ENCODE data around the gene RPL38. TPM values are rescaled to one million over a fixed set of nuclear protein-coding genes. Genes with fewer than 3 reads are reported as not detected.

The RPL38 gene
- total and polyA plus RNA-seq, 2 of the 4 experiments (the other 2 are of a cell fraction) = 111 to 527 TPM

- Histone ChIP-seq H2AK9ac (replicated peaks; ENCODE audit: low read depth, low read length, poor library complexity) (peak overlapping the region; percentile 61), H3K27ac (ENCODE audit: insufficient read depth, low read length) (no peak overlapping the region), H4K91ac (ENCODE audit: insufficient read depth, low read depth, low read length) (no peak overlapping the region), H2BK120ac (ENCODE audit: low read depth, low read length) (no peak overlapping the region), H2BK5ac (ENCODE audit: low read depth, low read length, poor library complexity, severe bottlenecking) (no peak overlapping the region), H3K79me1 (ENCODE audit: low read depth in 1 of 2, low read length in 2 of 2) (no peaks in the 10 kb centered on the region), H3K27me3 (ENCODE audit: control insufficient read depth, insufficient read depth, low read length) (no peaks in the 10 kb centered on the region), H3K4ac (ENCODE audit: low read depth, low read length) (no peak overlapping the region), H3K9me1 (ENCODE audit: insufficient read depth, low read length) (no peaks in the 10 kb centered on the region), H3K9ac (ENCODE audit: low read depth, low read length) (no peak overlapping the region), H4K8ac (ENCODE audit: low read depth in 2 of 2, low read length in 2 of 2) (no peak overlapping the region), H3K18ac (ENCODE audit: low read depth, low read length) (no peak overlapping the region), H3K23ac (ENCODE audit: low read depth, low read length) (no peak overlapping the region), H2BK15ac (ENCODE audit: low read depth, low read length) (no peak overlapping the region), H3K14ac (replicated peaks; ENCODE audit: low read depth, low read length) (no peak overlapping the region), H3K9me3 (ENCODE audit: control insufficient read depth, insufficient read depth, low read length) (peaks cover 15% of the 10 kb centered on the region), H3K36me3 (ENCODE audit: control insufficient read depth, insufficient read depth, low read length) (no peaks in the 10 kb centered on the region), H3K56ac (ENCODE audit: extremely low read depth, insufficient read depth, low read length) (no peak overlapping the region), H3K4me1 (ENCODE audit: control insufficient read depth, insufficient read depth, low read length) (no peaks in the 10 kb centered on the region), H2AFZ (replicated peaks; ENCODE audit: low read length, poor library complexity) (no peak overlapping the region), H3K4me3 (ENCODE audit: insufficient read depth, low read depth, low read length) (no peak overlapping the region), H4K20me1 (ENCODE audit: insufficient read depth, low read length) (no peaks in the 10 kb centered on the region), H2AK5ac (ENCODE audit: low read depth, low read length) (no peak overlapping the region), H3K4me2 (ENCODE audit: low read depth, low read length) (no peak overlapping the region), H4K5ac (ENCODE audit: low read depth, low read length) (no peak overlapping the region), H2BK20ac (ENCODE audit: low read depth, low read length) (no peak overlapping the region)
- ChIA-PET CTCF (no interaction called here), POLR2A (ENCODE audit: unreplicated experiment) (interaction anchor here (0.6 kb wide), 1 partner anchor 75 kb away, joined by 3 read pairs; no protein-coding TSS in a partner anchor)
- ATAC-seq (ENCODE audit: low read depth) (no peak), DNase-seq (no peak)
- TF ChIP-seq RAD21 (IDR thresholded peaks at IDR 0.05; ENCODE audit: low read length) (no peak), USF2 (IDR thresholded peaks at IDR 0.05; ENCODE audit: low read depth, low read length) (no peak), SMC3 (IDR thresholded peaks at IDR 0.05; ENCODE audit: low read depth, low read length) (no peak), CEBPB (IDR thresholded peaks at IDR 0.05; ENCODE audit: low read depth, low read length) (no peak), NFE2L2 (IDR thresholded peaks at IDR 0.05; ENCODE audit: low read depth, low read length) (no peak), MXI1 (IDR thresholded peaks at IDR 0.05; ENCODE audit: borderline replicate concordance, low read depth, low read length) (no peak), RFX5 (IDR thresholded peaks at IDR 0.05; ENCODE audit: low read depth, low read length) (no peak), CHD1 (IDR thresholded peaks at IDR 0.05; ENCODE audit: low read depth, low read length) (no peak), BHLHE40 (IDR thresholded peaks at IDR 0.05; ENCODE audit: low read depth, low read length) (no peak), POLR2A (IDR thresholded peaks at IDR 0.05; ENCODE audit: low read depth, low read length) (no peak), ELK1 (IDR thresholded peaks at IDR 0.05; ENCODE audit: borderline replicate concordance, low read depth, low read length) (no peak), MAFK (IDR thresholded peaks at IDR 0.05; ENCODE audit: low read depth, low read length) (no peak), RCOR1 (IDR thresholded peaks at IDR 0.05; ENCODE audit: insufficient replicate concordance, low read length) (no peak), FOS (IDR thresholded peaks at IDR 0.05; ENCODE audit: low read depth, low read length) (no peak), CTCF (conservative IDR thresholded peaks at IDR 0.05; ENCODE audit: low read depth, low read length) (no peak), MAZ (IDR thresholded peaks at IDR 0.05; ENCODE audit: borderline replicate concordance, low read depth, low read length) (no peak)
- BruUV-seq (replicated peaks) = no TSS peak
- intact Hi-C loops (cut with micrococcal nuclease) (no loop called here), dilution Hi-C loops (cut with HindIII; ENCODE audit: low sequenced_read_pairs, unreplicated experiment) (no loop called here), in situ Hi-C loops (cut with MboI; ENCODE audit: low sequenced_read_pairs) (no loop called here)
- 58% methylated on average over 7 of the region's 11 CpGs; no CpG with 5 or more reads in 1 of the 2 experiments for whole genome bisulfite sequencing, 2 experiments (ENCODE audit: extremely low coverage in 2 of 2, insufficient read length in 1 of 2)
These were observed 42.0 kb upstream of the RPL38 start for GRCh38 chr17:74161503-74161875.
